Measurements from ENCODE around the gene RETREG2. TPM values are rescaled to one million over a fixed set of nuclear protein-coding genes. Genes with fewer than 3 reads are reported as not detected.

RETREG2 gene
- total RNA-seq: 43.6 and 44.4 TPM in 2 replicates

DNA sequence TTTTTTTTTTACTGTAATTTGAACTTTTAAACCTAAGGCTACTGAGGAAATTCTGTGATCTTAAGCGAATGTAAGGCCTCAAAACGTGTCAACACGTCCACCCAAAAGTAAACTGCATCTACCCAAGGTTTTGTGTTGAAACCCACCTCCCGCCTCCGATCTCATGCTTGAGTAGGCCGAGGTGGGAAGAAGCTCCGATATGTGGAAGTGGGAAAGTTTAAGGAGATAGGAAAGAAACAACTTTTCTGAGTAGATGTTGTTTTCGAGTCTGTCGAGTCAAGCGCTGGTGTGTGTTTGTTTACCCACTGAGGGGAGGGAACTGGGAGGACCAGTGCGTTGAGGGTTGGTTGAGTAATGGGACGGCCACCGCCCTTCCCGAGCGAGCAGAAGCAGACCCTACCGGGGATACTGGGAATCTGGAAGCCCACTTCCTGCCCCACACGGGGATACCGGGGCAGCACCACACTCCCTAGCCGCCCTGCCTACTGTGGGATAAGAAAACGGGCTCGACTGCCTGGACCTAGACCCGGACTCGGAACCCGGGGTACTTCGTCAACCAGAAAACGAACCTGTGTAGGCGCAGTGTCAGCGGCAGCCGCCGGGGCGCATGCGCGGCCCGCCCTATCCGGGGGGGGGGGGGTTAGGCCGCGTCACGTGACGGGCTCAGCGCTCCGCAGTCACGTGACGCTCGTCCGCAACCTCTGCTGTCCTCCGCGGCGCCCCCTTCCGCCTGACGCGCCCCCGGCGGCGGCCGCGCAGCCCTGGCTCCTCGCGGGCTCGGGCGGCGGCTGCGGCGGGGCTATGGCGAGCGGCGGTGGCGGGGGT lies at the start of gene RETREG2:
TSS of gene RETREG2 (plus strand) at position 724 of the 825 bp plus-strand sequence. CDS start at position 802, 78 bp downstream.

DNA sequence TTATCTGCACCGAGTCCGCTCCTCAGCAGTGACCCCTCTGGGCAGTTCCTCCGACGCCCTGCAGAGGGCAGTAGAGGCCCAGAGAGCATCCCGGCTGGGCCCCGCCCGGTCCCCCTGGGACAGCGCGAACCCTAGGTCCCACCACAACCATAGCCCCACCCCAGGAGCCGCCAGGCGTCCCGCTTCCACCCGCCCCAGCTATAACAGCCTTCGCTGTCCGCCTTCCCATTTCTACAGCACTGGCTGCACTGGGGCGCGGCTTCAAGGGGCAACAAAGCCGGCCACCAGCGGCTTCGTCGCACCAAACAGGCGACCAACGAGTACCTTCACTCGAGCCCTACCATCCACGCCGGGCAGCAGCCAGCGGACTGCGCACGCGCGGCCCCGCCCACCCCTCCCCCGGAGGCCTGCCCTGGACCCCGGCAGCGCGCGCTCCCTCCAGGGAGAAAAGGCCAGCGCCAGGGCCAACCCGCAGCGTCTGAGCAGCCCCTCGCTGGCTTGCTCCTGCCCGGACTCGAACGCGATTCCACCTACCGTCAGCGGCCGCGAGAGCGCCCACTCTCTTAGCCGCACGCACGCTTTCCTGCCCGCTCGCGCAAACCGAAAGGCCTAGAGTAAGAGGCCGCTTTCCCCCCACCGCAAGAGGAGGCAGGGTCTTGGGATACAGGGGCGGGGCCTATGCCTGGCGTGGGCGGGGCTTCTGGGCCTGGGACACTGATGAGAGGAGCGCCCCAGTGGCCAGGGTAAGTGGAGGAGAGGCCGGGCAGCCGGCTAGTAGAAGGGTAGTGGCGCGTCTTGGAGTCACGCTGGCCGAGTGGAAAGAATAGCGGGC lies 17.7 kb upstream of the RETREG2 start, which contains the start of gene NHEJ1:
TSS of gene NHEJ1 (minus strand) at position 630 of the 832 bp plus-strand sequence. CDS start 2,453 bp downstream, outside the sequence.

DNA sequence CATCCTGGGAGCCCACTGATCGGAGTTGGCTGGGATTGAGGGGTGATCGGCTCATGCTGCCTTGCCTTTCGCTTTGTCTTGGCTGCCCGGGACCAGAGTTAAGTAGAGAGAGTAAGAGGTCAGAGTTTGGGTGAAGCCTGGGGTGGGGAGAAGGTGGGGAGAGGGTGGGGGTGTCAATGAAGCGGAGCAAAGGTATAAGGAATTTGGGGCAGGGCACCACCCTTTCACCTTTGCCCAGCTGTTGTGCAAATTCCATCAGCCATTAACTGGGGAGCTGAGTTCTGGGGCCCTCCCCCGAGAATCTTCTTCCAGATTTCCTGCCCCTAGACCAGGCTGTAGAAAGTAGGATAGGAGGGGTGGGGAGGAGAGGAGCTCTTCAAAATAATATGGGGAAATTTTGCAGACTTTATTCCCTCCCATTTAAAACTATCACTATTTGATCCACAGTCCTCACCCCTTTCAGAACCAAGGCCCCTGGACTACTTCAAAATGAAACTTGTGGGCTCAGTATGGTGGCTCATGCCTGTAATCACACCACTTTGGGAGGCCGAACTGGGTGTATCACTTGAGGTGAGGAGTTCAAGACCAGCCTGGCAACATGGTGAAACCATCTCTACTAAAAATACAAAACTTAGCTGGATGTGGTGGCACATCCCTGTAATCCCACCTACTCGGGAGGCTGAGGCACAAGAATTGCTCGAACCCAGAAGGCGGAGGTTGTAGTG lies 8.0 kb upstream of the RETREG2 start, which contains the start of gene SLC23A3:
TSS of gene SLC23A3 (minus strand) at position 100 of the 725 bp plus-strand sequence. CDS start at position 55, 45 bp downstream.

DNA sequence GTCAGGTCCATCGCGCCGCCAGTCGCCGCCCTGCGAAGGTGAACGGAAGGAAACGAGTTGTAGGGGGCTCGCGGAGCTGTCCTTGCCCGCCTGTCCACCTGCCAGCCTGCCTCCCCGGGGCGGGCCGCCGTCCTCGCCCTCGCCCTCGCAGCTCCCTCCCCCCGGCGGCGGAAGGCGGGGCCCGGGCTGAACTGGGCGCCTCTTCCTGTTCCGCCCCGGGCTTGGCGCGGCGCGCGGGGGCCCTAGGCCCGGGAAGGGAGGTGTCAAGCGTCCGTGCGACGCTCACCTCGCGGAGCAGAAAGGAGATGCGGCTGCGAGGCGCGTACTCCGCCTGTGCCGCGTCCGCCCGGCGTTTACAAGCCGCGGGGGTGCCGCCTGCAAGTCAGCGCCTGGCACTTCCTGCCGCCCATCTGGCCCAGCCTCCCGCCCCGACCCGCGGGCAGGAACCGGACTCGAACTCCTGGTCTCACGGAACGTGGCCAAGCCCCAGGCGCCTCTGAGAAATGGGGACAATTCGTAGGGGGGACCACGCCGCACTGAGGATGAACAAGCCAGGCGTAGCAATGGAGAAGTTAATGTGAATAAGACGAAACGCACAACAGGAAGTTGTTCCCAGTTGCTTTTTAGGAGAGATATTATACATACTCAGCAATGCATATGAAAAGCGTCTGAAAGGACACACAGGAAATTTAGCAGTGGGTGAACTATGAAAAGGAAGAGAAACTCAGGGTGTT lies 1.1 kb upstream of the RETREG2 start, which contains the start of gene CNPPD1:
TSS of gene CNPPD1 (minus strand) at position 108 of the 734 bp plus-strand sequence. CDS start at position 11, 97 bp downstream.

DNA sequence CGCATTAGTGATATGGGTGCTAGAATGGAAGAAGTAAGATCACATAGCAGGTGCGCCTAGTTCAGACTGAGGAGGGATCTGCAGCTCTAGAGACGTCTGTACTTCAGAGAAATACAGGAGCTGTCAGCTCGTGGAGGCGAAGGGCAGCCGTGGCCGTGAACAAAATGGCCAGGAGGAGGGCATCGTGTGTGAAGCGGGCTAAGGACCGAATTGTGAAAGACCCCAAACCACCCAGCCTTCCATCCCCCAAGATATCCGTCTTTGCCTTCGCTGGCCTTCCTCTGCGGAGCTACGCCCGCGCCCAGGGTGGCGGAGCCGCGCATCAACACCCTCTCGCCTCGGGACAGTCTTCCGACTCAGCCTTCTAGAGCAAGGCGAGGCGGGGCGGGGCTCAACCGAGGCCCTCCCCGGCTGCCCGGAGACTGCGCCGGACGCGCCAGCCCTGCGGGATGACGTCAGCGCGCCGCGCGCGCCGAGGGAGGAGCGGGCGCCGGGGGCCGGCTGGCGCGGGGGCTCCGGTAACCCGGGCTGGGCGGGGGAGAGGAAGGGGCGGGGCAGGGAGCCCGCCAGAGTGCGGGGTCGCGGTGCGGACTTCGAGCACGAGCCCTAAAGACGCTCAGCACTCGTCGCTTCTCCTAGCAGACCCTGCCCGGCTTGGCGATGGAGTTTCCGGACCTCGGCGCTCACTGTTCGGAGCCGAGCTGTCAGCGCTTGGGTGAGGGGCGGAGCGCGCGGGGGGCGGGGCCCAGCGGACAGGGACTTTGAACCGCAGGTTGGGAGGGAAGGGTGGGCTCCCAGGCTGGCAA lies 28.5 kb downstream of the RETREG2 start, which contains the start of gene ZFAND2B:
TSS of gene ZFAND2B (plus strand) at position 455 of the 806 bp plus-strand sequence. CDS start at position 661, 206 bp downstream.

DNA sequence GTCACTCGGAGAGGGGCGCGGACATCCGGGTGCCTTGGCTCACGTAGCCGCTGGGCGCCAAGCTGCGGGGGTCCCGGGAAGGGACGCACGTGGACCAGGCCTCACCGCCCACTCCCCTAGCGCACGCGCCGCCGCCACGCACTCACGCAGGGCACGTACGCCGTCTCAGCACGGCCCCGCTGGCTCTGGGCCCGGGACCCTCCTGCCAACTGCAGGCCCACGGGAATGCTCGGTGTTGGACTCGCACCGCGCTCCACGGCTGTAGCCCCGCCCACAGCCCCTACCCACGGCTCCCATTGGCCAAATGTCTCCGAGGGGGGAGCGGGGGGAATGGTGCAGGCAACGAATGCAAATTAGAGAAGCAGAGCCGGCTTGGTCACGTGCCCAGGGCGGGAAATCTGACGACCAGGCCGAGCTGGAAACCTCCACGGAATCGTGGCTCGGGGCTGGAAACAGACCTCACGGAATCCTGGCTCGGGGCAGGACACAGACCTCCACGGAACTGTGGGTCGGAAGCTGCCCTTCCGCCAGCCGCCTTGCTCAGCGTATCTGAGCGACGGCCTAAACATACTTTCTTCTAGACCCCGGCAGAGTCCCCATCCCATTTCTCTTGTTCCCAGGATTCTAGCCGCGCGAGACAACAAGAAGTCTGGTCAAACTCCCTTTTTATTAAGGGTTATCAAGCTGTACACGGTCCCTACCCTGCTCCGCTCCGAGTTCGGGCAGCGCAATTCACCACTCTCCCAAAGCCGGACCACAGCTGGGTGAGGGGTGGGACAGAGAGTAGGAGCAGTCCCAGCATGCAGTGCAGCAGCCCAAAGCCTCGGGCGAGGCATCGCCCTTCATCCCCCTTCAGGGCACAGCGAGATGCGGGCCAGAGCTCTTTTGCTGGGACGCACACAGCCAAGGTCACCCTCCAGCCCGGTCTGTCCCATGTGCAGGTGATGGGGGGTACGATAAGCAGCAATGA lies 40.9 kb downstream of the RETREG2 start, which contains the start of gene ABCB6:
TSS of gene ABCB6 (minus strand) at position 227 of the 970 bp plus-strand sequence. CDS start 285 bp downstream, outside the sequence.

GRCh38 chr2:219229305-219230058 lies 51.4 kb downstream of the RETREG2 start, which contains the start of the genes ANKZF1 and ATG9A:
TSS of gene ANKZF1 (plus strand) at chr2:219229806. CDS start at chr2:219230258, 452 bp downstream.
TSS of gene ATG9A (minus strand) at chr2:219229636. CDS start at chr2:219228024, 1,612 bp downstream.

Other genes with a start within 250 kb of the RETREG2 start
- gene CDK5R2, start 218.6 kb upstream of the RETREG2 start, total RNA-seq: not detected in 2 replicates
- gene FEV, start 193.1 kb upstream of the RETREG2 start, total RNA-seq: not detected in 2 replicates
- gene CRYBA2, start 184.9 kb upstream of the RETREG2 start, total RNA-seq: not detected in 2 replicates
- not detected in 2 replicates for gene CFAP65, start 136.8 kb upstream of the RETREG2 start, total RNA-seq
- not detected in 2 replicates for gene IHH, start 117.4 kb upstream of the RETREG2 start, total RNA-seq
- 16.9 and 18.3 TPM in 2 replicates for gene NHEJ1, start 17.5 kb upstream of the RETREG2 start, total RNA-seq
- 0.60 and 0.79 TPM in 2 replicates for gene SLC23A3, start 8.2 kb upstream of the RETREG2 start, total RNA-seq
- gene CNPPD1, start 1.4 kb upstream of the RETREG2 start, total RNA-seq: 35.3 and 37.0 TPM in 2 replicates
- 24.4 and 30.4 TPM in 2 replicates for gene ZFAND2B, start 28.5 kb downstream of the RETREG2 start, total RNA-seq
- gene ABCB6, start 40.7 kb downstream of the RETREG2 start, total RNA-seq: 15.5 and 15.6 TPM in 2 replicates
- gene ATG9A, start 51.4 kb downstream of the RETREG2 start, total RNA-seq: 48.8 and 71.1 TPM in 2 replicates
- 13.6 and 16.9 TPM in 2 replicates for gene ANKZF1, start 51.5 kb downstream of the RETREG2 start, total RNA-seq
- 4.5 and 7.5 TPM in 2 replicates for gene GLB1L, start 67.2 kb downstream of the RETREG2 start, total RNA-seq
- gene STK16, start 67.2 kb downstream of the RETREG2 start, total RNA-seq: 9.6 and 11.7 TPM in 2 replicates
- not detected in 2 replicates for gene TUBA4B, start 75.0 kb downstream of the RETREG2 start, total RNA-seq
- gene TUBA4A, start 75.6 kb downstream of the RETREG2 start, total RNA-seq: 13.6 and 22.3 TPM in 2 replicates
- 11.6 and 17.8 TPM in 2 replicates for gene DNAJB2, start 101.1 kb downstream of the RETREG2 start, total RNA-seq
- gene PTPRN, start 131.1 kb downstream of the RETREG2 start, total RNA-seq: not detected in 2 replicates
- not detected in 2 replicates for gene RESP18, start 154.5 kb downstream of the RETREG2 start, total RNA-seq
- 46.8 and 54.5 TPM in 2 replicates for gene DNPEP, start 209.6 kb downstream of the RETREG2 start, total RNA-seq
- gene DES, start 240.1 kb downstream of the RETREG2 start, total RNA-seq: not detected in 2 replicates